K562 (cell line): ENCODE data around the gene ZNF709.

Experiments used
- CCNT2 ChIP-seq: IDR thresholded peaks from 2 replicates; pipeline ENCODE4 v1.6.1; 2011; ENCODE audit warnings: borderline replicate concordance, low read depth, mild to moderate bottlenecking, moderate library complexity, mixed read lengths, low read length; ENCODE audit not compliant: insufficient read length; ENCODE audit errors: extremely low read depth
- CTCF ChIP-seq, 3 experiments: IDR thresholded peaks in 2 of 3; conservative IDR thresholded peaks in 1 of 3; 2 replicates each; pipeline ENCODE4 v1.5.1; 2011 to 2012; ENCODE audit warnings: low read length in 3 of 3, mild to moderate bottlenecking in 3 of 3, control low read depth in 2 of 3, improper control_type of control experiment in 1 of 3, inconsistent platforms in 1 of 3, low read depth in 1 of 3, mixed read lengths in 1 of 3, moderate library complexity in 1 of 3; ENCODE audit not compliant: insufficient read depth in 2 of 3
- MYBL2 ChIP-seq, 2 experiments: fragments of 450-650 bp in 1 of 2; sonication (generic) in 1 of 2; formaldehyde crosslinking in 1 of 2; IDR thresholded peaks; 2 replicates each; pipeline versions ENCODE4 v1.6.1 to v1.8.1; 2017 to 2022; ENCODE audit warnings: borderline replicate concordance in 1 of 2, inconsistent platforms in 1 of 2, low read depth in 1 of 2, mild to moderate bottlenecking in 1 of 2, missing genetic modification reagents in 1 of 2, moderate library complexity in 1 of 2
- NFIC ChIP-seq: fragments of 450-650 bp; IDR thresholded peaks from 2 replicates; pipeline ENCODE4 v1.6.1; 2017; ENCODE audit warnings: mild to moderate bottlenecking, inconsistent platforms
- NFYB ChIP-seq: IDR thresholded peaks from 2 replicates; pipeline ENCODE4 v1.6.1; 2011; ENCODE audit warnings: mild to moderate bottlenecking, moderate library complexity; ENCODE audit not compliant: insufficient read length; ENCODE audit errors: extremely low read depth
- POLR2A ChIP-seq: fragments of 450-650 bp; conservative IDR thresholded peaks from 2 replicates; pipeline ENCODE4 v1.6.1; 2016
- SP1 ChIP-seq: sonication (generic); formaldehyde crosslinking; IDR thresholded peaks from 2 replicates; pipeline ENCODE4 v1.8.1; 2022; ENCODE audit warnings: mild to moderate bottlenecking, missing genetic modification reagents
- ZNF121 ChIP-seq: sonication (generic); formaldehyde crosslinking; conservative IDR thresholded peaks from 2 replicates; pipeline ENCODE4 v1.8.0; 2022; ENCODE audit warnings: missing genetic modification reagents
- TF ChIP-seq, protein P1 (sequence below): sonication (generic); formaldehyde crosslinking; IDR thresholded peaks from 2 replicates; pipeline ENCODE4 v1.8.0; 2022; ENCODE audit warnings: mild to moderate bottlenecking, missing genetic modification reagents, borderline replicate concordance
- TF ChIP-seq, protein P2 (sequence below): IDR thresholded peaks from 2 replicates; pipeline ENCODE4 v1.6.1; 2011; ENCODE audit warnings: borderline replicate concordance, low read depth, mild to moderate bottlenecking, moderate library complexity, low read length; ENCODE audit not compliant: insufficient read depth, poor library complexity, severe bottlenecking
- TF ChIP-seq, protein P3 (sequence below), 2 experiments: fragments of 450-650 bp in 1 of 2; sonication (generic) in 1 of 2; formaldehyde crosslinking; conservative IDR thresholded peaks; 2 replicates each; pipeline versions ENCODE4 v1.4.0 to v1.8.1; 2020 to 2022; ENCODE audit warnings: mild to moderate bottlenecking in 1 of 2, missing genetic modification reagents in 1 of 2
- TF ChIP-seq, protein P4 (sequence below), 3 experiments: fragments of 200-800 bp in 1 of 3; sonication (Bioruptor generic) in 1 of 3; sonication (generic) in 1 of 3; formaldehyde crosslinking in 1 of 3; IDR thresholded peaks; 2 replicates each; pipeline versions ENCODE4 v1.6.1 to v1.8.0; 2016 to 2022; ENCODE audit warnings: mild to moderate bottlenecking in 2 of 3, missing compliant biosample characterization in 2 of 3, missing genetic modification characterization in 2 of 3, missing genetic modification reagents in 1 of 3

DNA sequence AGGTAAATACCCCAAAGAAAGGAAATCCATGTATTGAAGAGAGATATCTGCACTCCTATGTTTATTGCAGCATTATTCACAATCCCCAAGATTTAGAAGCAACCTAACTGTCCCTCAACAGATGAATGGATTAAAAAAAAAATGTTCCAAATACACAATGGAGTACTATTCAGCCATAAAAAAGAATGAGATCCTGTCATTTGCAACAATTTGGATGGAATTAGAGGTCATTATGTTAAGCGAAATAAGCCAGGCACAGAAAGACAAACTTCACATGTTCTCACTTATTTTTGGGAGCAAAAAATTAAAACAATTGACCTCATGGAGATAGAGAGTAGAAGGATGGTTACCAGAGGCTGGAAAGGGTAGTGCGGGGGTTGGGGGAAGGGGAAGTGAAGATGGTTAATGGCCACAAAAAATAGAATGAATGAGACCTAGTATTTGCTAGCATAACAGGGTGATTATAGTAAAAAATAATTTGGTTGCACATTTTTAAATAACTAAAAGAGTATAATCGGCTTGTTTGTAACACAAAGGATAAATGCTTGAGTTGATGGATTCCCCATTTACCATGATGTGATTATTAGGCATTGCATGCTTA lies 9.7 kb upstream of the ZNF709 start:
- TF ChIP-seq, protein P1, sequence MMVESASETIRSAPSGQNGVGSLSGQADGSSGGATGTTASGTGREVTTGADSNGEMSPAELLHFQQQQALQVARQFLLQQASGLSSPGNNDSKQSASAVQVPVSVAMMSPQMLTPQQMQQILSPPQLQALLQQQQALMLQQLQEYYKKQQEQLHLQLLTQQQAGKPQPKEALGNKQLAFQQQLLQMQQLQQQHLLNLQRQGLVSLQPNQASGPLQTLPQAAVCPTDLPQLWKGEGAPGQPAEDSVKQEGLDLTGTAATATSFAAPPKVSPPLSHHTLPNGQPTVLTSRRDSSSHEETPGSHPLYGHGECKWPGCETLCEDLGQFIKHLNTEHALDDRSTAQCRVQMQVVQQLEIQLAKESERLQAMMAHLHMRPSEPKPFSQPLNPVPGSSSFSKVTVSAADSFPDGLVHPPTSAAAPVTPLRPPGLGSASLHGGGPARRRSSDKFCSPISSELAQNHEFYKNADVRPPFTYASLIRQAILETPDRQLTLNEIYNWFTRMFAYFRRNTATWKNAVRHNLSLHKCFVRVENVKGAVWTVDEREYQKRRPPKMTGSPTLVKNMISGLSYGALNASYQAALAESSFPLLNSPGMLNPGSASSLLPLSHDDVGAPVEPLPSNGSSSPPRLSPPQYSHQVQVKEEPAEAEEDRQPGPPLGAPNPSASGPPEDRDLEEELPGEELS (CRISPR knock-in tag) = no peak
- TF ChIP-seq CTCF (IDR thresholded peaks at IDR 0.05 in 2 of 3, conservative IDR thresholded peaks at IDR 0.05 in 1 of 3; ENCODE audit: insufficient read depth in 2 of 3, low read depth in 1 of 3, low read length in 3 of 3) (no peak), CCNT2 (no peak), MYBL2 (IDR thresholded peaks at IDR 0.05; ENCODE audit: low read depth) (no peak), MYBL2 (CRISPR knock-in tag; IDR thresholded peaks at IDR 0.05; ENCODE audit: borderline replicate concordance) (no peak), SP1 (CRISPR knock-in tag) (no peak), ZNF121 (CRISPR knock-in tag) (no peak), NFIC (no peak), POLR2A (no peak), NFYB (no peak)
- TF ChIP-seq, protein P2, sequence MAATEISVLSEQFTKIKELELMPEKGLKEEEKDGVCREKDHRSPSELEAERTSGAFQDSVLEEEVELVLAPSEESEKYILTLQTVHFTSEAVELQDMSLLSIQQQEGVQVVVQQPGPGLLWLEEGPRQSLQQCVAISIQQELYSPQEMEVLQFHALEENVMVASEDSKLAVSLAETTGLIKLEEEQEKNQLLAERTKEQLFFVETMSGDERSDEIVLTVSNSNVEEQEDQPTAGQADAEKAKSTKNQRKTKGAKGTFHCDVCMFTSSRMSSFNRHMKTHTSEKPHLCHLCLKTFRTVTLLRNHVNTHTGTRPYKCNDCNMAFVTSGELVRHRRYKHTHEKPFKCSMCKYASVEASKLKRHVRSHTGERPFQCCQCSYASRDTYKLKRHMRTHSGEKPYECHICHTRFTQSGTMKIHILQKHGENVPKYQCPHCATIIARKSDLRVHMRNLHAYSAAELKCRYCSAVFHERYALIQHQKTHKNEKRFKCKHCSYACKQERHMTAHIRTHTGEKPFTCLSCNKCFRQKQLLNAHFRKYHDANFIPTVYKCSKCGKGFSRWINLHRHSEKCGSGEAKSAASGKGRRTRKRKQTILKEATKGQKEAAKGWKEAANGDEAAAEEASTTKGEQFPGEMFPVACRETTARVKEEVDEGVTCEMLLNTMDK = no peak
- TF ChIP-seq, protein P3, sequence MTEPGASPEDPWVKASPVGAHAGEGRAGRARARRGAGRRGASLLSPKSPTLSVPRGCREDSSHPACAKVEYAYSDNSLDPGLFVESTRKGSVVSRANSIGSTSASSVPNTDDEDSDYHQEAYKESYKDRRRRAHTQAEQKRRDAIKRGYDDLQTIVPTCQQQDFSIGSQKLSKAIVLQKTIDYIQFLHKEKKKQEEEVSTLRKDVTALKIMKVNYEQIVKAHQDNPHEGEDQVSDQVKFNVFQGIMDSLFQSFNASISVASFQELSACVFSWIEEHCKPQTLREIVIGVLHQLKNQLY (CRISPR knock-in tag; conservative IDR thresholded peaks at IDR 0.05) = no peak
- TF ChIP-seq, protein P4, sequence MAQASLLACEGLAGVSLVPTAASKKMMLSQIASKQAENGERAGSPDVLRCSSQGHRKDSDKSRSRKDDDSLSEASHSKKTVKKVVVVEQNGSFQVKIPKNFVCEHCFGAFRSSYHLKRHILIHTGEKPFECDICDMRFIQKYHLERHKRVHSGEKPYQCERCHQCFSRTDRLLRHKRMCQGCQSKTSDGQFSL (CRISPR knock-in tag; IDR thresholded peaks at IDR 0.05) = no peak
- TF ChIP-seq, protein P4 (tag; IDR thresholded peaks at IDR 0.05) = no peak
